Measurements from ENCODE around the gene RNU7-1.

Gene RNU7-1

GRCh38 chr12:6917491-6918231 is 26.0 kb upstream of the RNU7-1 start:
- DNase-seq (ENCODE audit: low read depth in 2 of 2), result no peak

DNA sequence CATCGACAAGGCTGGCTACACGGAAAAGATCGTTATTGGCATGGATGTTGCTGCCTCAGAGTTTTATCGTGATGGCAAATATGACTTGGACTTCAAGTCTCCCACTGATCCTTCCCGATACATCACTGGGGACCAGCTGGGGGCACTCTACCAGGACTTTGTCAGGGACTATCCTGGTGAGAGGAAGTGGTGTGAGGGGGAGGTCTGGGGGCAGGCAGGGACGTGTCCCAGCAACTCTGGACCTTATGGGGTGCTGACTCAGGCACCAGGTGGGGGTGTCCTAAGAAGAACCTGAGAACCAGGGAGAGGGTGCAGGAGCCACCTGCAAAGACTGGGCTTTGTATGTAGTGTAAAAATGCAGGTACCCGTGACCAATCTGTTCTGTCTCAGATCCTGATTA is 24.0 kb upstream of the RNU7-1 start:
- DNase-seq (ENCODE audit: low read depth in 2 of 2), result no peak

- no peak for DNase-seq (ENCODE audit: low read depth in 2 of 2)
Observed at GRCh38 chr12:6921539-6921938, 22.1 kb upstream of the RNU7-1 start.

DNA sequence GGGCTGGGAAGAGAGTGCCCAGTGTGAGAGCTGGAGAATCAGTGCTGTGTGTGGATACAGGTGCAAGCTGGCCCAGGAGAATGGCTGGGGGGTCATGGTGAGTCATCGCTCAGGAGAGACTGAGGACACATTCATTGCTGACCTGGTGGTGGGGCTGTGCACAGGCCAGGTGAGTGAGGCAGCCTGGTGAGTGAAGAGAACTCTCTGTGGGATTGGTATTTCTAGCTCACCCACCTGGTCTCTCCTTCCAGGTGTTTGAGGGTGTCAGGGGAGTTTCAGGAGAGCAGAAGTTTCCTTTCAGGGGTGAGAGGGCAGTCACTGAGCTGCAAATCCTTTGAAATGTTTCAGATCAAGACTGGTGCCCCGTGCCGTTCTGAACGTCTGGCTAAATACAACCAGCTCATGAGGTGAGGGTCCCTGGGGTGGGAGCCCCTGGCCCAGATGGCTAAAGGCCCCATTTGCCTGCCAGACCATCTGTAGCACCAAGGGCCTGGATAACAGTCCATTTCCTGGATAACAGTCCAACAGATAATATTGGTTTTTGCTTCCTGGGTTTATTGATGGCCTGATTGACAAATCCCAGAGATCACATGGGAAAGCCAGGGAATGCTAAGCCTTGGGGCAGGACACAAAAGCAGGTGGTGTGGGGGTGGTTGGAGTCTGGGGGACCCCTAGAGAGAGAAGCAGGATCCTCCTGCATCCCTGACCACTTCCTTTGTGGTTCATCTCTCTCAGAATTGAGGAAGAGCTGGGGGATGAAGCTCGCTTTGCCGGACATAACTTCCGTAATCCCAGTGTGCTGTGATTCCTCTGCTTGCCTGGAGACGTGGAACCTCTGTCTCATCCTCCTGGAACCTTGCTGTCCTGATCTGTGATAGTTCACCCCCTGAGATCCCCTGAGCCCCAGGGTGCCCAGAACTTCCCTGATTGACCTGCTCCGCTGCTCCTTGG is 21.3 kb upstream of the RNU7-1 start:
- DNase-seq (ENCODE audit: low read depth in 2 of 2), result no peak

GRCh38 chr12:6923003-6923732 is 20.4 kb upstream of the RNU7-1 start:
- DNase-seq (ENCODE audit: low read depth in 2 of 2), result no peak

- DNase-seq (ENCODE audit: low read depth in 2 of 2), result no peak
Observed at GRCh38 chr12:6923851-6924250, 19.8 kb upstream of the RNU7-1 start.

GRCh38 chr12:6925239-6925539 is 18.4 kb upstream of the RNU7-1 start:
- no peak for DNase-seq (ENCODE audit: low read depth in 2 of 2)

- no peak for DNase-seq (ENCODE audit: low read depth in 2 of 2)
Observed at GRCh38 chr12:6925540-6926279, 17.9 kb upstream of the RNU7-1 start.

DNA sequence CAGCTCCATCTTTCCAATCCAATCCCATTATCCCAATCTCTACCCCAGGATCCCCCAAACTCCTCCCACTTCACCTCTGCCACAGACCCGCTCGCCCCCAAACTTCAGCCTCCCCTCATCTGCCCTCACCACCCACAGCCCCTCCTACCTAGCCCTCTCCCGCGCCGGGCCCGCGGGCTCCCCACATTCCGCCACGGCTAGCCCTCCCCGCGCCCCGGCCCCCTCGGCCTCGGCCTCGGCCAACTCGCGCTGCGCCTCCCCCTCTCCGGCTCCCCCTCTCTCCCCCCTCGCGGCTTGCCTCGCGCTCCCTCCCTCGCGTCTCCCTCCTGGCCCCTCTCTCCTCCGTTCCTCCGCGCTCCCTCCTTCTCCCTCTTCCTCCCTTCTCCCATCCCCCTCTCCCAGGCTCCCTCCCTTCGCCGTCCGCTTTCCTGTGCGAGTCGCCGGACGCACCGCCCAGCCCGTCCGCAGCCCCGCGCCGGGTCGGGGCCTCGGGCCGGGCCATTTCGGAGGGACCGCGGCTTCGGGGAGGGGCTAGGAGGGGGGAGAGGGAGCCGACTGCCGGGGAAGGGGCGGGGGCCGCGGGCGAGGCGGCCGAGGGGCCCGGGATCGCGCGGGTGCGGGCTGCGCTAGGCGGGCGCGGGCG is 16.1 kb upstream of the RNU7-1 start, which contains the start of gene ATN1:
TSS of gene ATN1 (plus strand) at position 581 of the 643 bp plus-strand sequence. CDS start 6,043 bp downstream, outside the sequence.
- DNase-seq (ENCODE audit: low read depth in 2 of 2), result peak in 1 of 2 donors; percentile 33

DNA sequence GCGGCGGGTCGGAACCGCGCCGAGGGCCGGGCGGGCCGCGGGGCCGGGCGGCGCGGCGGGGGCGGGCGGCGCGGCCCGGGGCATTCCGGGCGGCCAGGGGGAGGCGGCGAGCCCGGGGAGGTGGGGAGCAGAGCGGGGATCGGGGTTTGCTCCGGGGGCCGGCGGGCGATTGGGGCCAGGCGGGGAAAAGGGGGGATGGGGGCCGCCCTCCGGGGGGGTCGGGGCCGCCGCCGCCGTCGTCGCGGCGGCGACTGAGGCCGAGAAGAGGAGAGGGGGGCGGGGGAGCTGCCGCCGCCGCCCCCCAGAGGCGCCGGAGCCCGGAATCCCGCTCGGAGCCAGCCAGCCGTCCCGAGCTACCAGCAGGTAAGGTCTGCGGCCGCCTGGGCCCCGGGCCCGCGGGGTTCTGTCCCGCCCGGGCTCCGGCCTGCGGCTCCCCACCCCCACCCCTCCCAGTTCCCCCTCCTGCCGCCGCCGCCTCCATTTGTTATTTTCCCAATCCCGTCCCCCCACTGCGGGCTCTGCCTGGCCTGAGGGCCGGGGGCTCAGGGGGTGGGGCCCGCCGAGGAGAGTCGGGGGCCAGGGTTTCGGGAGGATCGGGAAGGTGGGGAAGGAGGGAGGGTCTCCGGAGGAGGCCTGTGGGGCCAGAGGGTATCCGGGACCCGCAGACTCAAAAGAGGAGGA is 15.5 kb upstream of the RNU7-1 start:
- DNase-seq (ENCODE audit: low read depth in 2 of 2), result no peak

GRCh38 chr12:6928703-6929407 is 14.8 kb upstream of the RNU7-1 start:
- no peak for DNase-seq (ENCODE audit: low read depth in 2 of 2)

GRCh38 chr12:6929466-6930452 is 13.9 kb upstream of the RNU7-1 start:
- DNase-seq (ENCODE audit: low read depth in 2 of 2), result no peak

DNA sequence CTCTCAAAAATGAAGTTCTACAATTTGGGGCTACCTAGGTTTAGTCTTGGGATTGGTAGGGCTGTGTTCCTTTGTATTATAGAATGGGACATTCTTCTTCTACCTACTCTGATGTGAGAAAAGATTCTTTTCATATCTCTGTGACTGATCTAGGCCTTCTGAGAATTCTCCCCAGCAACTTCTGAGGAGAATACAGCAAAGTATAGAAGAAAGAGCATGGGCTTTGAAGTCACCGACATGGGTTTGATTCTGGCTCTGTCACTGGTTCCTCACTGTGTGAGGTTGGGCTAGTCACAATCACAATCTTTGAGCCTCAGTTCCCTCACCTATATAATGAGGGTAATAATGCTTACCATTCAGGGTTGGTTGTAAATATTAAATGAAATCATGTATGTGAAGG is 10.8 kb upstream of the RNU7-1 start:
- no peak for DNase-seq (ENCODE audit: low read depth in 2 of 2)

DNA sequence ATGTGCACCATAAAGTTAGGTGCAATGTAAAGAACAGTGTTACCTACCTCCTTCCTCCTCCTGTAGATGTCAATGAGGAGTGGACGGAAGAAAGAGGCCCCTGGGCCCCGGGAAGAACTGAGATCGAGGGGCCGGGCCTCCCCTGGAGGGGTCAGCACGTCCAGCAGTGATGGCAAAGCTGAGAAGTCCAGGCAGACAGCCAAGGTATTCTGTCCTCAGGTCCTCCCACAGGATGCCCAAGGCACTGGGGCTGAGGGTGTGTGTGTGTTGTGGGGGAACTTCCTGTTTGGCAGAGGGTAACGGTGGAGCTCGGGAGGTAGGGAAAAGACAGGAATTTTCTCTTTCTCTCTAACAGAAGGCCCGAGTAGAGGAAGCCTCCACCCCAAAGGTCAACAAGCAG is 9.5 kb upstream of the RNU7-1 start:
- DNase-seq (ENCODE audit: low read depth in 2 of 2), result no peak

DNA sequence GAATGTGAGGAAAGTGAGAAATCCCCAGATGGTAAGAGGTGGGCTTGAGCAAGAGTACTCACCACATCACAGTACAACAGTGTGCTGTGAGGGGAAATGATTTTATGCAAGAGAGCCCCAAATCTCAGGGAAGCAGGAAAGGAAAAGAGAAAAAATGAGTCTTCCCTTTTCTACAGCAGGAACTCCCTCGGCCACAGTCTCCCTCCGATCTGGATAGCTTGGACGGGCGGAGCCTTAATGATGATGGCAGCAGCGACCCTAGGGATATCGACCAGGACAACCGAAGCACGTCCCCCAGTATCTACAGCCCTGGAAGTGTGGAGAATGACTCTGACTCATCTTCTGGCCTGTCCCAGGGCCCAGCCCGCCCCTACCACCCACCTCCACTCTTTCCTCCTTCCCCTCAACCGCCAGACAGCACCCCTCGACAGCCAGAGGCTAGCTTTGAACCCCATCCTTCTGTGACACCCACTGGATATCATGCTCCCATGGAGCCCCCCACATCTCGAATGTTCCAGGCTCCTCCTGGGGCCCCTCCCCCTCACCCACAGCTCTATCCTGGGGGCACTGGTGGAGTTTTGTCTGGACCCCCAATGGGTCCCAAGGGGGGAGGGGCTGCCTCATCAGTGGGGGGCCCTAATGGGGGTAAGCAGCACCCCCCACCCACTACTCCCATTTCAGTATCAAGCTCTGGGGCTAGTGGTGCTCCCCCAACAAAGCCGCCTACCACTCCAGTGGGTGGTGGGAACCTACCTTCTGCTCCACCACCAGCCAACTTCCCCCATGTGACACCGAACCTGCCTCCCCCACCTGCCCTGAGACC is 8.0 kb upstream of the RNU7-1 start:
- DNase-seq (ENCODE audit: low read depth in 2 of 2), result no peak

DNA sequence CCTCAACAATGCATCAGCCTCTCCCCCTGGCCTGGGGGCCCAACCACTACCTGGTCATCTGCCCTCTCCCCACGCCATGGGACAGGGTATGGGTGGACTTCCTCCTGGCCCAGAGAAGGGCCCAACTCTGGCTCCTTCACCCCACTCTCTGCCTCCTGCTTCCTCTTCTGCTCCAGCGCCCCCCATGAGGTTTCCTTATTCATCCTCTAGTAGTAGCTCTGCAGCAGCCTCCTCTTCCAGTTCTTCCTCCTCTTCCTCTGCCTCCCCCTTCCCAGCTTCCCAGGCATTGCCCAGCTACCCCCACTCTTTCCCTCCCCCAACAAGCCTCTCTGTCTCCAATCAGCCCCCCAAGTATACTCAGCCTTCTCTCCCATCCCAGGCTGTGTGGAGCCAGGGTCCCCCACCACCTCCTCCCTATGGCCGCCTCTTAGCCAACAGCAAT is 7.4 kb upstream of the RNU7-1 start:
- no peak for DNase-seq (ENCODE audit: low read depth in 2 of 2)

DNA sequence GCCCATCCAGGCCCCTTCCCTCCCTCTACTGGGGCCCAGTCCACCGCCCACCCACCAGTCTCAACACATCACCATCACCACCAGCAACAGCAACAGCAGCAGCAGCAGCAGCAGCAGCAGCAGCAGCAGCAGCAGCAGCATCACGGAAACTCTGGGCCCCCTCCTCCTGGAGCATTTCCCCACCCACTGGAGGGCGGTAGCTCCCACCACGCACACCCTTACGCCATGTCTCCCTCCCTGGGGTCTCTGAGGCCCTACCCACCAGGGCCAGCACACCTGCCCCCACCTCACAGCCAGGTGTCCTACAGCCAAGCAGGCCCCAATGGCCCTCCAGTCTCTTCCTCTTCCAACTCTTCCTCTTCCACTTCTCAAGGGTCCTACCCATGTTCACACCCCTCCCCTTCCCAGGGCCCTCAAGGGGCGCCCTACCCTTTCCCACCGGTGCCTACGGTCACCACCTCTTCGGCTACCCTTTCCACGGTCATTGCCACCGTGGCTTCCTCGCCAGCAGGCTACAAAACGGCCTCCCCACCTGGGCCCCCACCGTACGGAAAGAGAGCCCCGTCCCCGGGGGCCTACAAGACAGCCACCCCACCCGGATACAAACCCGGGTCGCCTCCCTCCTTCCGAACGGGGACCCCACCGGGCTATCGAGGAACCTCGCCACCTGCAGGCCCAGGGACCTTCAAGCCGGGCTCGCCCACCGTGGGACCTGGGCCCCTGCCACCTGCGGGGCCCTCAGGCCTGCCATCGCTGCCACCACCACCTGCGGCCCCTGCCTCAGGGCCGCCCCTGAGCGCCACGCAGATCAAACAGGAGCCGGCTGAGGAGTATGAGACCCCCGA is 6.8 kb upstream of the RNU7-1 start:
- DNase-seq (ENCODE audit: low read depth in 2 of 2), result peak in 1 of 2 donors; percentile 50
